Gastrocnemius medialis (tissue), 4 donors: ENCODE data around the gene VDAC1. TPM values are rescaled to one million over a fixed set of nuclear protein-coding genes. Genes with fewer than 3 reads are reported as not detected.
"Not testable (repeated sequence)": the region's sequence is repeated elsewhere in the genome, so short reads cannot be mapped to it uniquely, and the experiment has no call there.

Source experiments
- ATAC-seq, 2 donors: fragments of 150-250 bp; one replicate each; pipeline ENCODE4 v1.9.1; 2016
- DNase-seq, 2 donors: peaks; one replicate each; pipeline ENCODE4 v3.0.0-alpha.2; 2019
- H3K27ac ChIP-seq, 4 donors: fragments of 200-600 bp; sonication (generic); 1 replicate in 1 of 4; 2 replicates in 3 of 4; pipeline ENCODE4 v1.5.1; 2016 to 2018; ENCODE audit warnings: mild to moderate bottlenecking in 2 of 4, moderate library complexity in 1 of 4
- H3K27me3 ChIP-seq, 3 donors: fragments of 200-600 bp; sonication (generic) in 2 of 3; 1 replicate in 1 of 3; 2 replicates in 2 of 3; pipeline versions ENCODE4 v1.5.1 to v1.6.0; 2016 to 2019; ENCODE audit warnings: mild to moderate bottlenecking in 1 of 3, moderate library complexity in 1 of 3
- H3K36me3 ChIP-seq, 2 donors: fragments of 200-600 bp; sonication (generic) in 1 of 2; one replicate each; pipeline ENCODE4 v1.5.1; 2017 to 2018
- H3K4me1 ChIP-seq, 2 donors: fragments of 200-600 bp; sonication (generic) in 1 of 2; one replicate each; pipeline ENCODE4 v1.5.1; 2016 to 2017; ENCODE audit warnings: mild to moderate bottlenecking in 2 of 2
- H3K4me3 ChIP-seq, 4 donors: fragments of 200-600 bp; sonication (generic) in 3 of 4; 1 replicate in 1 of 4; 2 replicates in 3 of 4; pipeline ENCODE4 v1.5.1; 2016 to 2019; ENCODE audit warnings: mild to moderate bottlenecking in 2 of 4
- H3K9me3 ChIP-seq, 3 donors: fragments of 200-600 bp; sonication (generic) in 2 of 3; 1 replicate in 1 of 3; 2 replicates in 2 of 3; pipeline ENCODE4 v1.5.1; 2016 to 2019
- POLR2A ChIP-seq, 2 donors: fragments of 450-650 bp; IDR thresholded peaks; one replicate each; pipeline ENCODE4 v1.6.1; 2017; ENCODE audit warnings: antibody characterized with exemption in 2 of 2, mild to moderate bottlenecking in 2 of 2, moderate library complexity in 2 of 2
- in situ Hi-C, 4 donors: fragments of 200-750 bp; cut with MboI; loops; one replicate each; pipeline versions ENCODE4 v1.15.0 to v1.8.0; 2017; ENCODE audit warnings: low sequenced_read_pairs in 4 of 4
- intact Hi-C: fragments of 100-400 bp; cut with DNase I; formaldehyde crosslinking; loops from one replicate; pipeline ENCODE4 v1.15.1; 2023; ENCODE audit warnings: low total_unique reads
- total RNA-seq, 4 donors: library from RNA; depleted of rRNA; stranded (reverse); fragments of >200 nt; gene quantifications; one replicate each; pipeline versions ENCODE4 v1.1.0 to v1.2.3, GENCODE V29; 2016
- TF ChIP-seq, protein P1 (sequence below), 5 experiments: fragments of 450-650 bp in 3 of 5; fragments of 200-600 bp in 2 of 5; sonication (generic) in 2 of 5; IDR thresholded peaks in 4 of 5; conservative IDR thresholded peaks in 1 of 5; 1 replicate in 4 of 5; 2 replicates in 1 of 5; pipeline ENCODE4 v1.5.1; 2016 to 2019; ENCODE audit warnings: antibody characterized with exemption in 5 of 5, mild to moderate bottlenecking in 3 of 5, moderate library complexity in 3 of 5

Gene VDAC1
- total RNA-seq, 4 donors from 2014 or later, result 412 to 611 (median 495) TPM

- TF ChIP-seq, protein P1, sequence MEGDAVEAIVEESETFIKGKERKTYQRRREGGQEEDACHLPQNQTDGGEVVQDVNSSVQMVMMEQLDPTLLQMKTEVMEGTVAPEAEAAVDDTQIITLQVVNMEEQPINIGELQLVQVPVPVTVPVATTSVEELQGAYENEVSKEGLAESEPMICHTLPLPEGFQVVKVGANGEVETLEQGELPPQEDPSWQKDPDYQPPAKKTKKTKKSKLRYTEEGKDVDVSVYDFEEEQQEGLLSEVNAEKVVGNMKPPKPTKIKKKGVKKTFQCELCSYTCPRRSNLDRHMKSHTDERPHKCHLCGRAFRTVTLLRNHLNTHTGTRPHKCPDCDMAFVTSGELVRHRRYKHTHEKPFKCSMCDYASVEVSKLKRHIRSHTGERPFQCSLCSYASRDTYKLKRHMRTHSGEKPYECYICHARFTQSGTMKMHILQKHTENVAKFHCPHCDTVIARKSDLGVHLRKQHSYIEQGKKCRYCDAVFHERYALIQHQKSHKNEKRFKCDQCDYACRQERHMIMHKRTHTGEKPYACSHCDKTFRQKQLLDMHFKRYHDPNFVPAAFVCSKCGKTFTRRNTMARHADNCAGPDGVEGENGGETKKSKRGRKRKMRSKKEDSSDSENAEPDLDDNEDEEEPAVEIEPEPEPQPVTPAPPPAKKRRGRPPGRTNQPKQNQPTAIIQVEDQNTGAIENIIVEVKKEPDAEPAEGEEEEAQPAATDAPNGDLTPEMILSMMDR (IDR thresholded peaks at IDR 0.05 in 4 of 5, conservative IDR thresholded peaks at IDR 0.05 in 1 of 5), result no peak
- TF ChIP-seq POLR2A (IDR thresholded peaks at IDR 0.05), result no peak
- no peak for ATAC-seq
- Histone ChIP-seq H3K27ac (no peak overlapping the region), H3K36me3 (no peaks in the 10 kb centered on the region), H3K4me1 (peaks cover 0 to 19% of the 10 kb centered on the region in 2 donors), H3K4me3 (no peak overlapping the region), H3K9me3 (no peaks in the 10 kb centered on the region), H3K27me3 (no peaks in the 10 kb centered on the region)
- in situ Hi-C loops, result no loop called here
- DNase-seq, result no peak
- intact Hi-C loops, result loop anchor here (5.0 kb wide), 1 partner anchor 186 kb away; no protein-coding TSS in a partner anchor
These were observed 66.5 kb downstream of the VDAC1 start for GRCh38 chr5:133938039-133938821.

GRCh38 chr5:133937628-133938027 lies 67.1 kb downstream of the VDAC1 start:
- intact Hi-C loops, result loop anchor here (5.0 kb wide), 1 partner anchor 185 kb away; no protein-coding TSS in a partner anchor
- DNase-seq, H3K27me3 ChIP-seq, H3K9me3 ChIP-seq, in situ Hi-C loops, H3K36me3 ChIP-seq, H3K4me3 ChIP-seq, H3K27ac ChIP-seq, ATAC-seq: not testable (repeated sequence)
- H3K4me1 ChIP-seq, result peaks cover 0 to 16% of the 10 kb centered on the region in 2 donors

GRCh38 chr5:133936651-133937015 lies 68.1 kb downstream of the VDAC1 start:
- Histone ChIP-seq H3K4me1 (peaks cover 0 to 16% of the 10 kb centered on the region in 2 donors), H3K9me3 (no peaks in the 10 kb centered on the region), H3K27ac (no peak overlapping the region), H3K36me3 (no peaks in the 10 kb centered on the region), H3K27me3 (no peaks in the 10 kb centered on the region), H3K4me3 (no peak overlapping the region)
- in situ Hi-C loops, result no loop called here
- intact Hi-C loops, result loop anchor here (5.0 kb wide), 1 partner anchor 184 kb away; no protein-coding TSS in a partner anchor
- ATAC-seq (no peak), DNase-seq (no peak)
- TF ChIP-seq, protein P1 (IDR thresholded peaks at IDR 0.05 in 4 of 5, conservative IDR thresholded peaks at IDR 0.05 in 1 of 5), result no peak
- TF ChIP-seq POLR2A (IDR thresholded peaks at IDR 0.05), result no peak

DNA sequence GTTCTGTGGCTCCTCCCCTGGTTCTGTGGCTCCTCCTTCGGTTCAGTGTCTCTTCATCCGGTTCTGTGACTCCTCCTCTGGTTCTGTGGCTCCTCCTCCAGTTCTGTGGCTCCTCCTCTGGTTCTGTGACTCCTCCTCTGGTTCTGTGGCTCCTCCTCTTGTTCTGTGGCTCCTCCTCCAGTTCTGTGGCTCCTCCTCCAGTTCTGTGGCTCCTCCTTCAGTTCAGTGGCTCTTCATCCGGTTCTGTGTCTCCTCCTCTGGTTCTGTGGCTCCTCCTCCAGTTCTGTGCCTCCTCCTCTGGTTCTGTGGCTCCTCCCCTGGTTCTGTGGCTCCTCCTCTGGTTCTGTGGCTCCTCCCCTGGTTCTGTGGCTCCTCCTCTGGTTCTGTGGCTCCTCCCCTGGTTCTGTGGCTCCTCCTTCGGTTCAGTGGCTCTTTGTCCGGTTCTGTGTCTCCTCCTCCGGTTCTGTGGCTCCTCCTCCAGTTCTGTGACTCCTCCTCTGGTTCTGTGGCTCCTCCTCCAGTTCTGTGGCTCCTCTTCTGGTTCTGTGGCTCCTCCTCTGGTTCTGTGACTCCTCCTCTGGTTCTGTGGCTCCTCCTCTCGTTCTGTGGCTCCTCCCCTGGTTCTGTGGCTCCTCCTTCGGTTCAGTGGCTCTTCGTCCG lies 68.7 kb downstream of the VDAC1 start:
- ATAC-seq, H3K27me3 ChIP-seq, in situ Hi-C loops, H3K27ac ChIP-seq, H3K36me3 ChIP-seq, DNase-seq, H3K9me3 ChIP-seq, H3K4me3 ChIP-seq: not testable (repeated sequence)
- peaks cover 0 to 16% of the 10 kb centered on the region in 2 donors for H3K4me1 ChIP-seq
- intact Hi-C loops, result loop anchor here (5.0 kb wide), 1 partner anchor 184 kb away; no protein-coding TSS in a partner anchor

- in situ Hi-C loops, result no loop called here
- no peak for TF ChIP-seq POLR2A (IDR thresholded peaks at IDR 0.05)
- TF ChIP-seq, protein P1 (IDR thresholded peaks at IDR 0.05 in 4 of 5, conservative IDR thresholded peaks at IDR 0.05 in 1 of 5), result no peak
- ATAC-seq (no peak), DNase-seq (no peak)
- Histone ChIP-seq H3K4me3 (no peak overlapping the region), H3K27me3 (no peaks in the 10 kb centered on the region), H3K27ac (peak overlapping the region in 1 of 4 donors; percentile 43), H3K36me3 (no peaks in the 10 kb centered on the region), H3K9me3 (no peaks in the 10 kb centered on the region), H3K4me1 (peaks cover 0 to 16% of the 10 kb centered on the region in 2 donors)
- intact Hi-C loops, result loop anchor here (5.0 kb wide), 1 partner anchor 183 kb away; no protein-coding TSS in a partner anchor
These were observed 69.2 kb downstream of the VDAC1 start for GRCh38 chr5:133935667-133935940.
